Activated T-helper 2 cell treated with anti-CD3 and anti-CD28 coated beads, Interferon-gamma antibody, Interleukin-2, Interleukin-4, amounts not matched to agents 10 μg/mL and 5 μg/mL and 100 μg/mL, durations not matched to agents 14 hours and 24 hours and 36 hours (primary cell): ENCODE results near the gene PDZD2. TPM values are rescaled to one million over a fixed set of nuclear protein-coding genes. Genes with fewer than 3 reads are reported as not detected.

ENCODE experiments used
- DNase-seq: peaks from one replicate; pipeline ENCODE4 v3.0.0; 2021; ENCODE audit warnings: low spot score
- H3K27ac Mint-ChIP-seq: one replicate; pipeline ENCODE4 v1.8.0; 2021; ENCODE audit warnings: mixed read lengths
- H3K27me3 Mint-ChIP-seq: one replicate; pipeline ENCODE4 v1.8.0; 2021; ENCODE audit warnings: low read depth, mixed read lengths
- H3K36me3 Mint-ChIP-seq: one replicate; pipeline ENCODE4 v1.8.0; 2021; ENCODE audit warnings: low read depth, mixed read lengths
- H3K4me1 Mint-ChIP-seq: one replicate; pipeline ENCODE4 v1.8.0; 2021; ENCODE audit warnings: low read depth, mixed read lengths
- H3K4me3 Mint-ChIP-seq: one replicate; pipeline ENCODE4 v1.8.0; 2021; ENCODE audit warnings: low read depth, mild to moderate bottlenecking, moderate library complexity, mixed read lengths
- H3K9me3 Mint-ChIP-seq: one replicate; pipeline ENCODE4 v1.8.0; 2021; ENCODE audit warnings: mixed read lengths
- intact Hi-C: fragments of 100-400 bp; cut with micrococcal nuclease; formaldehyde crosslinking; loops from one replicate; pipeline ENCODE4 v1.15.1; 2023
- total RNA-seq: library from RNA; stranded (reverse); gene quantifications from 2 replicates; pipeline ENCODE4 v1.2.3, GENCODE V29; 2022

PDZD2 gene
- total RNA-seq, 1 donor from 2014 or later, result 0.25 TPM

GRCh38 chr5:31806561-31806960 is 167.6 kb downstream of the PDZD2 start:
- Mint-ChIP-seq H3K4me3 (no peak overlapping the region), H3K4me1 (no peaks in the 10 kb centered on the region), H3K27me3 (no peaks in the 10 kb centered on the region), H3K27ac (no peak overlapping the region), H3K36me3 (no peaks in the 10 kb centered on the region), H3K9me3 (no peaks in the 10 kb centered on the region)
- intact Hi-C loops, result no loop called here
- no peak for DNase-seq

- Mint-ChIP-seq H3K4me1 (no peaks in the 10 kb centered on the region), H3K36me3 (no peaks in the 10 kb centered on the region), H3K27me3 (no peaks in the 10 kb centered on the region), H3K27ac (no peak overlapping the region), H3K9me3 (no peaks in the 10 kb centered on the region), H3K4me3 (no peak overlapping the region)
- intact Hi-C loops, result loop anchor here (2.0 kb wide), 1 partner anchor 227 kb away; no protein-coding TSS in a partner anchor
- DNase-seq, result no peak
These were observed 169.0 kb downstream of the PDZD2 start for GRCh38 chr5:31807789-31808540.

- no peaks in the 10 kb centered on the region for H3K27me3 Mint-ChIP-seq
- no peak overlapping the region for H3K27ac Mint-ChIP-seq
- no peaks in the 10 kb centered on the region for H3K4me1 Mint-ChIP-seq
- H3K9me3 Mint-ChIP-seq, result no peaks in the 10 kb centered on the region
- no peak overlapping the region for H3K4me3 Mint-ChIP-seq
- intact Hi-C loops, result loop anchor here (2.0 kb wide), 1 partner anchor 228 kb away; no protein-coding TSS in a partner anchor
- H3K36me3 Mint-ChIP-seq, result no peaks in the 10 kb centered on the region
- DNase-seq, result no peak
These were observed 170.3 kb downstream of the PDZD2 start for GRCh38 chr5:31809050-31809870.

- H3K27me3 Mint-ChIP-seq, result no peaks in the 10 kb centered on the region
- H3K27ac Mint-ChIP-seq, result no peak overlapping the region
- H3K36me3 Mint-ChIP-seq, result no peaks in the 10 kb centered on the region
- H3K4me1 Mint-ChIP-seq, result no peaks in the 10 kb centered on the region
- no peak overlapping the region for H3K4me3 Mint-ChIP-seq
- no peaks in the 10 kb centered on the region for H3K9me3 Mint-ChIP-seq
- DNase-seq, result no peak
- intact Hi-C loops, result no loop called here
These were observed 172.3 kb downstream of the PDZD2 start for GRCh38 chr5:31811210-31811609.

GRCh38 chr5:31815376-31815775 is 176.4 kb downstream of the PDZD2 start:
- Mint-ChIP-seq H3K4me1 (no peaks in the 10 kb centered on the region), H3K27ac (no peak overlapping the region), H3K36me3 (no peaks in the 10 kb centered on the region), H3K4me3 (no peak overlapping the region), H3K9me3 (no peaks in the 10 kb centered on the region), H3K27me3 (no peaks in the 10 kb centered on the region)
- intact Hi-C loops, result no loop called here
- DNase-seq, result no peak

- intact Hi-C loops, result no loop called here
- Mint-ChIP-seq H3K4me3 (no peak overlapping the region), H3K27ac (no peak overlapping the region), H3K36me3 (no peaks in the 10 kb centered on the region), H3K9me3 (no peaks in the 10 kb centered on the region), H3K4me1 (no peaks in the 10 kb centered on the region), H3K27me3 (peaks cover 4% of the 10 kb centered on the region)
- DNase-seq, result no peak
These were observed 181.1 kb downstream of the PDZD2 start for GRCh38 chr5:31819926-31820516.

- no peak overlapping the region for H3K27ac Mint-ChIP-seq
- H3K9me3 Mint-ChIP-seq, result no peaks in the 10 kb centered on the region
- H3K27me3 Mint-ChIP-seq, result peaks cover 5% of the 10 kb centered on the region
- H3K4me1 Mint-ChIP-seq, result no peaks in the 10 kb centered on the region
- H3K36me3 Mint-ChIP-seq, result no peaks in the 10 kb centered on the region
- intact Hi-C loops, result no loop called here
- no peak overlapping the region for H3K4me3 Mint-ChIP-seq
- DNase-seq, result no peak
These were observed 184.5 kb downstream of the PDZD2 start for GRCh38 chr5:31823472-31823871.

- Mint-ChIP-seq H3K4me1 (no peaks in the 10 kb centered on the region), H3K27me3 (peaks cover 5% of the 10 kb centered on the region), H3K4me3 (no peak overlapping the region), H3K27ac (no peak overlapping the region), H3K36me3 (no peaks in the 10 kb centered on the region), H3K9me3 (no peaks in the 10 kb centered on the region)
- intact Hi-C loops, result loop anchor here (2.0 to 5.0 kb wide), 2 partner anchors 252 to 267 kb away; no protein-coding TSS in a partner anchor
- DNase-seq, result no peak
These were observed 186.1 kb downstream of the PDZD2 start for GRCh38 chr5:31824869-31825517.

GRCh38 chr5:31825518-31826068 is 186.7 kb downstream of the PDZD2 start:
- Mint-ChIP-seq H3K4me3 (no peak overlapping the region), H3K4me1 (no peaks in the 10 kb centered on the region), H3K27ac (no peak overlapping the region), H3K27me3 (peaks cover 5% of the 10 kb centered on the region), H3K9me3 (no peaks in the 10 kb centered on the region), H3K36me3 (no peaks in the 10 kb centered on the region)
- intact Hi-C loops, result loop anchor here (2.0 to 5.0 kb wide), 2 partner anchors 251 to 267 kb away; no protein-coding TSS in a partner anchor
- peak; percentile 12 for DNase-seq

GRCh38 chr5:31827867-31828266 is 188.9 kb downstream of the PDZD2 start:
- DNase-seq, result no peak
- Mint-ChIP-seq H3K4me1 (no peaks in the 10 kb centered on the region), H3K27me3 (peaks cover 5% of the 10 kb centered on the region), H3K36me3 (no peaks in the 10 kb centered on the region), H3K27ac (no peak overlapping the region), H3K4me3 (no peak overlapping the region), H3K9me3 (no peaks in the 10 kb centered on the region)
- intact Hi-C loops, result loop anchor here (5.0 kb wide), 1 partner anchor 264 kb away; no protein-coding TSS in a partner anchor

- Mint-ChIP-seq H3K36me3 (no peaks in the 10 kb centered on the region), H3K4me1 (no peaks in the 10 kb centered on the region), H3K4me3 (no peak overlapping the region), H3K27me3 (no peaks in the 10 kb centered on the region), H3K27ac (no peak overlapping the region), H3K9me3 (no peaks in the 10 kb centered on the region)
- intact Hi-C loops, result no loop called here
- DNase-seq, result no peak
These were observed 194.0 kb downstream of the PDZD2 start for GRCh38 chr5:31832966-31833365.

- H3K4me3 Mint-ChIP-seq, result no peak overlapping the region
- no peaks in the 10 kb centered on the region for H3K27me3 Mint-ChIP-seq
These were observed 194.8 kb downstream of the PDZD2 start for GRCh38 chr5:31833710-31834109.

More at GRCh38 chr5:31833710-31834109, 194.8 kb downstream of the PDZD2 start:
- Mint-ChIP-seq H3K9me3 (no peaks in the 10 kb centered on the region), H3K4me1 (no peaks in the 10 kb centered on the region), H3K36me3 (no peaks in the 10 kb centered on the region), H3K27ac (no peak overlapping the region)
- DNase-seq, result no peak
- intact Hi-C loops, result no loop called here
